ENCODE results near the gene VGLL2. TPM values are rescaled to one million over a fixed set of nuclear protein-coding genes. Genes with fewer than 3 reads are reported as not detected.

VGLL2 gene
- total RNA-seq, 1 experiment from 2014 or later = not detected

DNA sequence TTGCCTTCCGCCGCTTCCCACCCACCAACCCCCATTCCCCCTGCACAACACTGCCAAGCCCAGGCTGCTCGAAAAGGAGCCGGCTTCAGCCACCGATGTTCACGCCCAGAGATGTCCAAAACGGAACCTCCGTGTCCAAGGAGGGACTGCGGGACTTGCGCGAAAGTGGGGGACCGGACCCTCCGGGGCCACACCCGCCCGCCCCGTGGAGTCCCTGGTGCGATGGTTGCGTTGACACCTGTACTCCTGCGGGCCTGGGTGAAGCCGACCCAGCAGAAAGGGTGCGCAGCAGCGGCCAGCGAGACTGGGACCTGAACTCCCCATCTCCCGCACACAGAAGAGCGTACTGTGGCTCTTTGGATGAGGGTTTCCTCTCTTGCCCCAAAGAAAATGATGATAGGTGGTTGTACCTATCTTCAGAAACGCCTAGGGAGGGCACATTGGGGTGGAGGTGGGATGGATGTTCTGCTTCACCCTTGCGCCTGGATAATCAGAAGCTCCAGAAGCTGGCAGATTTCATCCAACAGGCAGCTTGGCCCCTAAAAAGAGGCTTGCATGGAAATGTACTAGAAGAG, 1.9 kb upstream of the VGLL2 start:
- H3K27ac ChIP-seq (ENCODE audit: low read length) = no peak overlapping the region
- intact Hi-C loops (cut with micrococcal nuclease; ENCODE audit: unreplicated experiment) = no loop called here

DNA sequence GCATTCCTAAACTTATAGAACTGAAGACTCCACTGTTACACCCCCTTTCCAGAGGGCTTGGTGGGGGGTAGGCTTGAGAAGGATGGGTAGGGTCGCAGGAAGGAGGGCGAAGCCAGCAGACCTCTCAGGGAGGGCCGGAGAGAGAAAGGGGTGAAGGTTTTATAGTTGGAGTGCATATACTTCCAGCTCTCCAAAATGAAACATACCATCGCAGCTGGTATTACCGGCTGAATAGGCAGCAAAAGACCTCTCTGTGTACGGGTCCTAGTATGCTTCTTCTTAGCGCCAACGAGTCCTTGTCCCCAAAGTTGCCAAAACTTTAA, 1.0 kb upstream of the VGLL2 start:
- no TSS peak for BruUV-seq (replicated peaks)
- ChIA-PET POLR2A (no interaction called here), CTCF (no interaction called here)
- Histone ChIP-seq H3K4me3 (ENCODE audit: low read depth in 2 of 2, low read length in 2 of 2) (peak overlapping the region; percentile 41 to 54), H3K4me1 (ENCODE audit: control insufficient read depth, insufficient read depth, low read length) (peaks cover 10% of the 10 kb centered on the region), H3K36me3 (ENCODE audit: control insufficient read depth, insufficient read depth, low read length) (no peaks in the 10 kb centered on the region; the same call in 1 of the 2 replicates), H3K27ac (ENCODE audit: low read length) (no peak overlapping the region), H3K9me3 (ENCODE audit: control insufficient read depth, insufficient read depth, low read depth, low read length) (no peaks in the 10 kb centered on the region), H3K27me3 (ENCODE audit: control insufficient read depth, insufficient read depth, low read length) (peaks cover 78% of the 10 kb centered on the region)
- ATAC-seq (peak; percentile 57), DNase-seq (ENCODE audit: low read depth, low spot score) (no peak)
- intact Hi-C loops (cut with micrococcal nuclease; ENCODE audit: unreplicated experiment) = no loop called here
- in situ Hi-C loops (cut with HindIII; ENCODE audit: low pct_unique_long_range_greater_than_20kb, low sequenced_read_pairs) = no loop called here
- TF ChIP-seq, protein P1, sequence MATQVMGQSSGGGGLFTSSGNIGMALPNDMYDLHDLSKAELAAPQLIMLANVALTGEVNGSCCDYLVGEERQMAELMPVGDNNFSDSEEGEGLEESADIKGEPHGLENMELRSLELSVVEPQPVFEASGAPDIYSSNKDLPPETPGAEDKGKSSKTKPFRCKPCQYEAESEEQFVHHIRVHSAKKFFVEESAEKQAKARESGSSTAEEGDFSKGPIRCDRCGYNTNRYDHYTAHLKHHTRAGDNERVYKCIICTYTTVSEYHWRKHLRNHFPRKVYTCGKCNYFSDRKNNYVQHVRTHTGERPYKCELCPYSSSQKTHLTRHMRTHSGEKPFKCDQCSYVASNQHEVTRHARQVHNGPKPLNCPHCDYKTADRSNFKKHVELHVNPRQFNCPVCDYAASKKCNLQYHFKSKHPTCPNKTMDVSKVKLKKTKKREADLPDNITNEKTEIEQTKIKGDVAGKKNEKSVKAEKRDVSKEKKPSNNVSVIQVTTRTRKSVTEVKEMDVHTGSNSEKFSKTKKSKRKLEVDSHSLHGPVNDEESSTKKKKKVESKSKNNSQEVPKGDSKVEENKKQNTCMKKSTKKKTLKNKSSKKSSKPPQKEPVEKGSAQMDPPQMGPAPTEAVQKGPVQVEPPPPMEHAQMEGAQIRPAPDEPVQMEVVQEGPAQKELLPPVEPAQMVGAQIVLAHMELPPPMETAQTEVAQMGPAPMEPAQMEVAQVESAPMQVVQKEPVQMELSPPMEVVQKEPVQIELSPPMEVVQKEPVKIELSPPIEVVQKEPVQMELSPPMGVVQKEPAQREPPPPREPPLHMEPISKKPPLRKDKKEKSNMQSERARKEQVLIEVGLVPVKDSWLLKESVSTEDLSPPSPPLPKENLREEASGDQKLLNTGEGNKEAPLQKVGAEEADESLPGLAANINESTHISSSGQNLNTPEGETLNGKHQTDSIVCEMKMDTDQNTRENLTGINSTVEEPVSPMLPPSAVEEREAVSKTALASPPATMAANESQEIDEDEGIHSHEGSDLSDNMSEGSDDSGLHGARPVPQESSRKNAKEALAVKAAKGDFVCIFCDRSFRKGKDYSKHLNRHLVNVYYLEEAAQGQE (IDR thresholded peaks at IDR 0.05; ENCODE audit: insufficient read depth in 1 of 2, low read depth in 2 of 2, low read length in 1 of 2) = no peak
- TF ChIP-seq TCF7L2 (IDR thresholded peaks at IDR 0.05; ENCODE audit: low read depth, low read length) (no peak), SIN3A (IDR thresholded peaks at IDR 0.05; ENCODE audit: borderline replicate concordance, insufficient read depth, low read depth, low read length) (no peak)

More for the DNA sequence above, 1.9 kb upstream of the VGLL2 start:
- Histone ChIP-seq H3K36me3 (ENCODE audit: control insufficient read depth, insufficient read depth, low read length) (no peaks in the 10 kb centered on the region; the same call in 1 of the 2 replicates), H3K27me3 (ENCODE audit: control insufficient read depth, insufficient read depth, low read length) (peaks cover 69% of the 10 kb centered on the region), H3K4me3 (ENCODE audit: low read depth in 2 of 2, low read length in 2 of 2) (no peak overlapping the region), H3K4me1 (ENCODE audit: control insufficient read depth, insufficient read depth, low read length) (peaks cover 10% of the 10 kb centered on the region), H3K9me3 (ENCODE audit: control insufficient read depth, insufficient read depth, low read depth, low read length) (no peaks in the 10 kb centered on the region)
- no TSS peak for BruUV-seq (replicated peaks)
- DNase-seq (ENCODE audit: low read depth, low spot score) = no peak
- POLR2A ChIA-PET = no interaction called here
- TF ChIP-seq POLR2AphosphoS5 (IDR thresholded peaks at IDR 0.05; ENCODE audit: low read depth, low read length) (no peak), TCF7L2 (IDR thresholded peaks at IDR 0.05; ENCODE audit: low read depth, low read length) (no peak)
- ATAC-seq = no peak
- CTCF ChIA-PET = no interaction called here
- in situ Hi-C loops (cut with HindIII; ENCODE audit: low pct_unique_long_range_greater_than_20kb, low sequenced_read_pairs) = no loop called here

DNA sequence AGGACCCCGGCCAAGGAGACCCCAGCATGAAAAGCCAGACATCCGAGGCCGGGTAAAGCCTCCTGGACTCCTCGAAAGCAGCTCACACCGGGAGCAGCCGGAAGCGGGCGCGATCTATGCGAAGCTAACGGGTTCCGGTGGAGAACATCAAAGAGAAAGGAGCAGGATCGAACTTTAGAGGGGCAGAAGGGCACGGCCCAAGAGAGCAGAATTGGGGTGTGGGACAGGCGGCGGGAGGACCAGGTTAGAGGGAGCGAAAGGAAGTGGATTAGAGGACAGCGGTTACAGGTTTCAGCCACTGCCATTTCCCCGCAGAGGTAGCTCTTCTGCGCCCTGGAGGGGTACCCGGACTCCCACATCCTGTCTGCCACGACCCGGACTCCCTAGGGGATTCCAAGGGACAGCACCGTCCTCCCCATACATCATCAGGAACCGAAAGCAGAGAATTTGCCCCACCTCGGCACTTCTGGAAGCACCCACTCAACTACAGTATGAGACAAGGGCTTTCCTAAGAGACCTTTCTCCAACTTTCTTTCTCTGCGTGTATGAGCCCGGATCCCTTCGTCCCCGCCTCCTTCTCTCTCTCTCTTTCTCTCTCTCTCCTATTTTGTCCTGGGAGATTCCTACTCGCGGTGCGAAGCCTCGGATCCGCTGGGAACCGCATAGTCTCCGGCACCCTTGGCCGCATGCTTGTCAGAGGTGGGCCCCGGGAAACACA, 507 bp upstream of the VGLL2 start:
- Histone ChIP-seq H3K4me3 (ENCODE audit: low read depth in 2 of 2, low read length in 2 of 2) (peak overlapping the region; percentile 41 to 54), H3K9me3 (ENCODE audit: control insufficient read depth, insufficient read depth, low read depth, low read length) (no peaks in the 10 kb centered on the region), H3K4me1 (ENCODE audit: control insufficient read depth, insufficient read depth, low read length) (peaks cover 10% of the 10 kb centered on the region), H3K27me3 (ENCODE audit: control insufficient read depth, insufficient read depth, low read length) (peaks cover 83% of the 10 kb centered on the region), H3K36me3 (ENCODE audit: control insufficient read depth, insufficient read depth, low read length) (no peaks in the 10 kb centered on the region; the same call in 1 of the 2 replicates), H3K27ac (ENCODE audit: low read length) (no peak overlapping the region)
- peak; percentile 84 for TF ChIP-seq TCF7L2 (IDR thresholded peaks at IDR 0.05; ENCODE audit: low read depth, low read length)
- TF ChIP-seq, protein P1 (IDR thresholded peaks at IDR 0.05; ENCODE audit: insufficient read depth in 1 of 2, low read depth in 2 of 2, low read length in 1 of 2) = no peak
- peak; percentile 49 for ATAC-seq
- intact Hi-C loops (cut with micrococcal nuclease; ENCODE audit: unreplicated experiment) (no loop called here), in situ Hi-C loops (cut with HindIII; ENCODE audit: low pct_unique_long_range_greater_than_20kb, low sequenced_read_pairs) (no loop called here)
- ChIA-PET POLR2A (no interaction called here), CTCF (interaction anchor here (0.6 kb wide), 1 partner anchor 409 kb away, joined by 3 read pairs; no protein-coding TSS in a partner anchor)
- DNase-seq (ENCODE audit: low read depth, low spot score) = no peak
- BruUV-seq (replicated peaks) = no TSS peak

All from Panc1 (cell line).